ENCODE results near the gene HIP1. TPM values are rescaled to one million over a fixed set of nuclear protein-coding genes. Genes with fewer than 3 reads are reported as not detected.

HIP1 gene
- total and polyA plus RNA-seq, 2 of the 13 experiments (the other 11 are each of a cell fraction or from before 2014, with no cell fraction given) = 4.5 to 6.2 TPM

DNA sequence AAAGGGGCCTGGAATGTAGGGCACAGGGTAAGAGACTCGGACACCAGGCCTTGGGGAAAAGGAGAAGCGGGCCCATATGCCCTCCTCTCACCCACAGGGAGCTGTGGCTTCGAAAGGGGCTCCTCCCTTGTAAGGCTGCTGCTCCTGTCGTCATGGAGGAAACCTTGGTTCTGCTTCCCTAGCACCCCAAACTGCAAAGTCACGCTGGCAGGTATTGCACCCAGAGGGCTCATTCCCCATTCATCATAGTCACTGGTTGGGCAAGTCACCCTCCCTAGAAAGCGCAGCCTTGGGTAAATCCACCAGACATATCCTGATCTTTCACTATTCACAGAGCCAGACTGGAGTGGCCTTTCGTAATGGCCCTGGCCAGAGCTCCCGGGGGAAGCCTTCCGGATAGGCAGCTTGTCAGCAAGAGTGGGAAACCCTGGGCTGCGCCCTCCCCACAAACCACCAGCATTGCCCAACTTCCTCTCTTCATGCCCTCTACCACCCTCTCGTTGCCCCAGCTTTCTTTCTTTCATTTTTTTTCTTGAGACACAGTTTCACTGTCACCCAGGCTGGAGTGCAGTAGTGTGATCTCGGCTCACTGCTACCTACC, 121.0 kb downstream of the HIP1 start (continued):
- TF ChIP-seq, protein P1, sequence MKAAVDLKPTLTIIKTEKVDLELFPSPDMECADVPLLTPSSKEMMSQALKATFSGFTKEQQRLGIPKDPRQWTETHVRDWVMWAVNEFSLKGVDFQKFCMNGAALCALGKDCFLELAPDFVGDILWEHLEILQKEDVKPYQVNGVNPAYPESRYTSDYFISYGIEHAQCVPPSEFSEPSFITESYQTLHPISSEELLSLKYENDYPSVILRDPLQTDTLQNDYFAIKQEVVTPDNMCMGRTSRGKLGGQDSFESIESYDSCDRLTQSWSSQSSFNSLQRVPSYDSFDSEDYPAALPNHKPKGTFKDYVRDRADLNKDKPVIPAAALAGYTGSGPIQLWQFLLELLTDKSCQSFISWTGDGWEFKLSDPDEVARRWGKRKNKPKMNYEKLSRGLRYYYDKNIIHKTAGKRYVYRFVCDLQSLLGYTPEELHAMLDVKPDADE (CRISPR knock-in tag; IDR thresholded peaks at IDR 0.05) = no peak
- TF ChIP-seq, protein P2, sequence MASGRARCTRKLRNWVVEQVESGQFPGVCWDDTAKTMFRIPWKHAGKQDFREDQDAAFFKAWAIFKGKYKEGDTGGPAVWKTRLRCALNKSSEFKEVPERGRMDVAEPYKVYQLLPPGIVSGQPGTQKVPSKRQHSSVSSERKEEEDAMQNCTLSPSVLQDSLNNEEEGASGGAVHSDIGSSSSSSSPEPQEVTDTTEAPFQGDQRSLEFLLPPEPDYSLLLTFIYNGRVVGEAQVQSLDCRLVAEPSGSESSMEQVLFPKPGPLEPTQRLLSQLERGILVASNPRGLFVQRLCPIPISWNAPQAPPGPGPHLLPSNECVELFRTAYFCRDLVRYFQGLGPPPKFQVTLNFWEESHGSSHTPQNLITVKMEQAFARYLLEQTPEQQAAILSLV (CRISPR knock-in tag; IDR thresholded peaks at IDR 0.05; ENCODE audit: borderline replicate concordance) = no peak
- TF ChIP-seq SETDB1 (CRISPR knock-in tag; IDR thresholded peaks at IDR 0.05; ENCODE audit: borderline replicate concordance) (no peak), ZNF841 (CRISPR knock-in tag; IDR thresholded peaks at IDR 0.05; ENCODE audit: borderline replicate concordance) (no peak), ZNF562 (CRISPR knock-in tag; IDR thresholded peaks at IDR 0.05; ENCODE audit: borderline replicate concordance) (no peak), ZFAT (CRISPR knock-in tag; conservative IDR thresholded peaks at IDR 0.05) (no peak), ZNF430 (CRISPR knock-in tag; IDR thresholded peaks at IDR 0.05) (0 out of 2 replicates have a peak, but pooled peaks have one; percentile 34), RAD21 (CRISPR knock-in tag; IDR thresholded peaks at IDR 0.05) (no peak), KDM5A (IDR thresholded peaks at IDR 0.05; ENCODE audit: borderline replicate concordance, low read length) (no peak), TBL1XR1 (IDR thresholded peaks at IDR 0.05; ENCODE audit: borderline replicate concordance, low read length, partially characterized antibody) (peak; percentile 34), ZNF747 (CRISPR knock-in tag; IDR thresholded peaks at IDR 0.05; ENCODE audit: borderline replicate concordance) (no peak), NFE2L2 (IDR thresholded peaks at IDR 0.05; ENCODE audit: low read length) (peak; percentile 62; the same call in 1 of the 2 replicates), CEBPG (CRISPR knock-in tag; IDR thresholded peaks at IDR 0.05) (peak; percentile 58), NFATC3 (CRISPR knock-in tag; IDR thresholded peaks at IDR 0.05) (no peak), ELF4 (CRISPR knock-in tag; IDR thresholded peaks at IDR 0.05; ENCODE audit: borderline replicate concordance) (no peak), RBM22 (optimal IDR thresholded peaks at IDR 0.05; ENCODE audit: low read length) (no peak), ELF1 (CRISPR knock-in tag; IDR thresholded peaks at IDR 0.05) (no peak), CHD4 (IDR thresholded peaks at IDR 0.05; ENCODE audit: borderline replicate concordance, low read length) (no peak), ZSCAN30 (CRISPR knock-in tag; IDR thresholded peaks at IDR 0.05) (no peak)
- TF ChIP-seq, protein P3, sequence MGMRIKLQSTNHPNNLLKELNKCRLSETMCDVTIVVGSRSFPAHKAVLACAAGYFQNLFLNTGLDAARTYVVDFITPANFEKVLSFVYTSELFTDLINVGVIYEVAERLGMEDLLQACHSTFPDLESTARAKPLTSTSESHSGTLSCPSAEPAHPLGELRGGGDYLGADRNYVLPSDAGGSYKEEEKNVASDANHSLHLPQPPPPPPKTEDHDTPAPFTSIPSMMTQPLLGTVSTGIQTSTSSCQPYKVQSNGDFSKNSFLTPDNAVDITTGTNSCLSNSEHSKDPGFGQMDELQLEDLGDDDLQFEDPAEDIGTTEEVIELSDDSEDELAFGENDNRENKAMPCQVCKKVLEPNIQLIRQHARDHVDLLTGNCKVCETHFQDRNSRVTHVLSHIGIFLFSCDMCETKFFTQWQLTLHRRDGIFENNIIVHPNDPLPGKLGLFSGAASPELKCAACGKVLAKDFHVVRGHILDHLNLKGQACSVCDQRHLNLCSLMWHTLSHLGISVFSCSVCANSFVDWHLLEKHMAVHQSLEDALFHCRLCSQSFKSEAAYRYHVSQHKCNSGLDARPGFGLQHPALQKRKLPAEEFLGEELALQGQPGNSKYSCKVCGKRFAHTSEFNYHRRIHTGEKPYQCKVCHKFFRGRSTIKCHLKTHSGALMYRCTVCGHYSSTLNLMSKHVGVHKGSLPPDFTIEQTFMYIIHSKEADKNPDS (CRISPR knock-in tag; IDR thresholded peaks at IDR 0.05) = no peak
- TF ChIP-seq, protein P4, sequence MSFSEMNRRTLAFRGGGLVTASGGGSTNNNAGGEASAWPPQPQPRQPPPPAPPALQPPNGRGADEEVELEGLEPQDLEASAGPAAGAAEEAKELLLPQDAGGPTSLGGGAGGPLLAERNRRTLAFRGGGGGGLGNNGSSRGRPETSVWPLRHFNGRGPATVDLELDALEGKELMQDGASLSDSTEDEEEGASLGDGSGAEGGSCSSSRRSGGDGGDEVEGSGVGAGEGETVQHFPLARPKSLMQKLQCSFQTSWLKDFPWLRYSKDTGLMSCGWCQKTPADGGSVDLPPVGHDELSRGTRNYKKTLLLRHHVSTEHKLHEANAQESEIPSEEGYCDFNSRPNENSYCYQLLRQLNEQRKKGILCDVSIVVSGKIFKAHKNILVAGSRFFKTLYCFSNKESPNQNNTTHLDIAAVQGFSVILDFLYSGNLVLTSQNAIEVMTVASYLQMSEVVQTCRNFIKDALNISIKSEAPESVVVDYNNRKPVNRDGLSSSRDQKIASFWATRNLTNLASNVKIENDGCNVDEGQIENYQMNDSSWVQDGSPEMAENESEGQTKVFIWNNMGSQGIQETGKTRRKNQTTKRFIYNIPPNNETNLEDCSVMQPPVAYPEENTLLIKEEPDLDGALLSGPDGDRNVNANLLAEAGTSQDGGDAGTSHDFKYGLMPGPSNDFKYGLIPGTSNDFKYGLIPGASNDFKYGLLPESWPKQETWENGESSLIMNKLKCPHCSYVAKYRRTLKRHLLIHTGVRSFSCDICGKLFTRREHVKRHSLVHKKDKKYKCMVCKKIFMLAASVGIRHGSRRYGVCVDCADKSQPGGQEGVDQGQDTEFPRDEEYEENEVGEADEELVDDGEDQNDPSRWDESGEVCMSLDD (CRISPR knock-in tag; IDR thresholded peaks at IDR 0.05; ENCODE audit: borderline replicate concordance) = no peak

Measured in HepG2 (cell line).